KBM-7 (cell line): ENCODE data around the gene MALAT1.

ENCODE experiments used
- DNase-seq: peaks from one replicate; pipeline ENCODE4 v3.0.0-alpha.2; 2015
- in situ Hi-C: fragments of 300-500 bp; cut with MboI; formaldehyde crosslinking; loops from 2 replicates; pipeline ENCODE4 v1.14.3; 2020; ENCODE audit warnings: low sequenced_read_pairs, low pct_unique_long_range_greater_than_20kb, mixed read lengths

MALAT1 gene

DNA sequence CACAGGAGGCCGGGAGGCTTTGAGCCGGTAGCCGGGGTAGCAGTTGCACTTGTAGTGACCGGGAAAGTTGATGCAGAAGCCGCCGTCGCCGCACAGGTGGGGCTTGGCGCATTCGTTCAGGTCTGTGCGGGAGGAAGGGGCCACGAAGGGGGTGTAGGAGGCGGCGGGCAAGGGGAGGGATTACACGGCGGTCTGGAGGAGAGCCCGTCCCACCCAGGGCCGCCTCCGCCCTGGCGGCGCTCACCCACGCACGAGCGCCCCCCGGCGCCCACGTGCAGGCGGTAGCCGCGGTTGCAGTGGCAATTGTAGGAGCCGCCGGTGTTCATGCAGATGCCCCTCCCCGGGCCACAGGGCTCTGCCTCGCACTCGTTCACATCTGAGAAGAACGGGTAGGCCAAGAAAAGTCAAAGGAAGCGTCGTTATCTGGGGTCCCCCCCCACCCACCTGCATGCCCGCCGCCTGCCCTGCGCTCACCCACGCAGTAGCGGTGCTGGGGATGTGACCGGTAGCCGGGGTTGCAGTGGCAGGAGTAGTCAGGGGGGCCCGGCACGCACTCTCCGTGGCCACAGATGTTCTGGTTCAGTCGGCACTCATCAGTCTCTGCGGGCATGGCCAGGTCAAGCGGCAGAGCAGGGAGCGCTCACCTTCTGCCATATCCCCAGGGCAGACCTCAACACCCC lies 48.7 kb downstream of the MALAT1 start:
- DNase-seq = no peak

DNA sequence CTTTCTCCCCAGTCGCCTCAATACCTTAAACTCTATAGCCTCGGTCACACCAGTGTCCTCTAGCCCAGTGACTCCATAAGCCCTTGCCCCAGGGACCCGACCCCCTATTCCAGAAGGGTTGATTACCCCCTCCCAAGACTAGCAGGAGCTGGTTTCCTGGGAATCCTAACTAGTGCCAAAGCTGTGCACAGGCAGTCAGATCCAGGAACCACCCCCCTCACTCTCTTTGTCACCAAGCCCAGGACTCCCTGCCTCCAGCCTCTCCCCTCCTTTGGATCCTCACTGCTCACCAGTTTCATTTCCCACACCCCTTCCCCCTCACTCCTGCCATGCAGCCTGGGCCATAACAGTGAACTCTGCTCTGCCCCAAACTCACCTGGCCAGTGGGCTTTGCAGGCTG lies 49.5 kb downstream of the MALAT1 start:
- DNase-seq = no peak

More for the DNA sequence above, 48.7 kb downstream of the MALAT1 start:
- in situ Hi-C loops = no loop called here

DNA sequence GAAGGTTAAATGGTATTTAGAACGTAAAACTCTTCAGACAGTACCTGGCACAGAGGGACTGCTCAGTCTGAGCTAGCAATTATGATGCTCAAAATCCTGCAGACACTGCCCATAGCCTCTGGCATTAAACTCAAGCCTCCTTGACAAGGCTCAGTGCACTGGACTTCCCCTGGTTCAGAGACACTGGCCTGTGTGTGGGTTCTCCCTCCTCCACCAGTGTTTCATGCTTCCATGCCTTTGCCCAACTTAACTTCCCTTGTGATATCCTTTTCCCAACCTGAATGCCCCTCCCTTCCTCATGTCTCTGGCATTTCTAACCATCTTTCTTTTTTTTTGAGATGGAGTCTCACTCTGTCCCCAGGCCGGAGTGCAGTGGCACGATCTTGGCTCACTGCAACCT lies 50.3 kb downstream of the MALAT1 start:
- in situ Hi-C loops = no loop called here
- DNase-seq = no peak

More for the DNA sequence above, 49.5 kb downstream of the MALAT1 start:
- in situ Hi-C loops = no loop called here

DNA sequence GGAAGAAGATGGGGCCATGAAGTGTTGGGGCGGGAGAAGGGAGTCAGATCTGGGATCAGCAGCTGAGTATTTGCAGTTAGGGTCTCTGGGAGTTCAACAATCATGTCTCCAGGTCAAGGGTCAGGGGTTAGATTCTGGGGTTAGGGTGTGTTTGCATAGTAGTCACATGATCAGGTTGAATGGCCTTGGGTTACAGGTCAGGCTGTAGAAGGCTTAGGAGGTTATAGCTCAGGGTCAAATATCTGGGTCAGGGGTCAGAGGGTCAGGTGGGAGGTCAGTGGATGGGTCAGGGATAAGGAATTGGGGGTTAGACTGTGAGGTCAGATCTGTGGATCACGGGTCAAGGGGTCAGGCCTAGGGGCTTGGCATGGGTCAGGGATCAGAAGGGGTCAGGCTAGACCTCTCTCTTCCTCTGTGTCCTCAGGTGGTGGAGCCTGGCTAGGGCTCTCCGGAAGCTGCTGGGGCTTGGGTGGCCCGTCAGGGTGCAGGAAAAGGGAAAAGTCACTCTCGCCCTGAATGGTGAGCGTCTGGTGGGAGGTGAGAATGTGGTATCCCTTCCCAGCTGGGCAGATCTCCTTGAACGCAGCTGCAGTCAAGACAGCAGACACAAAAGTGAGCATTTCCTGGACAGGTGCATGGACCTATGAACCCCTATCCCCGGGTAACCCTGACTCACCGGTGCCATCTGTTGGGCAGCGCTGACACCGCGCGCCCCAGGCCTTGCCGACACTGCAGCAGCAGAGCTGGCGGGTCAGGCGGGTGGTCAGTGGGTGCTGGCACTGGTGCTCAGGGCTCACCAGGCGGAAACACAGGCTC lies 52.9 kb downstream of the MALAT1 start:
- in situ Hi-C loops = no loop called here
- DNase-seq = peak; percentile 61

DNA sequence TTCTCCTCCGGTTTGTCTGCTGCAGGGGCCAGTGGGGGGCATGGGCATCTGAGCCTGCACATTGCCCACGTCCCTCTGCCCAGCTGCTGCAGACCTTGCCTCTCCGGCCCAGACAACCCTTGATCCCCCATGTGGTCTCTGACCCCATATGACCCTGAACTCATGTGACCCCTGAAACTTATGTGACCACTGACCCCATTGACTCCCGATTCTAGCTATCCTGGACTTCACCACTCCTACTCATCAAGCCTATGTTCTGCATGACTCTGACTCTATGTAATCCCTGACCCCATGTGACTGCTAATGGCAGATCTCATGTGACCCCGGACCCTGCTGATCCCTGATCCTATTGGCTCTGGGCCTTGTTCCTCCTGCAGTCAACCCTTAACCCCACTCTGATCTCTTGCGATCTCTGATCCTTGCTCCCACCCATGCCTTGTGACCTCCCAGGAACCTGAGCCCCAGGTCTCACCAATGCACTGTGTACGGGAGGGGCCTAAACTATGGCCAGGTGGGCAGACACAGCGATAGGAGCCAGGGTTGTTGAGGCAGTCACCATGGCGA lies 53.6 kb downstream of the MALAT1 start:
- no peak for DNase-seq

DNA sequence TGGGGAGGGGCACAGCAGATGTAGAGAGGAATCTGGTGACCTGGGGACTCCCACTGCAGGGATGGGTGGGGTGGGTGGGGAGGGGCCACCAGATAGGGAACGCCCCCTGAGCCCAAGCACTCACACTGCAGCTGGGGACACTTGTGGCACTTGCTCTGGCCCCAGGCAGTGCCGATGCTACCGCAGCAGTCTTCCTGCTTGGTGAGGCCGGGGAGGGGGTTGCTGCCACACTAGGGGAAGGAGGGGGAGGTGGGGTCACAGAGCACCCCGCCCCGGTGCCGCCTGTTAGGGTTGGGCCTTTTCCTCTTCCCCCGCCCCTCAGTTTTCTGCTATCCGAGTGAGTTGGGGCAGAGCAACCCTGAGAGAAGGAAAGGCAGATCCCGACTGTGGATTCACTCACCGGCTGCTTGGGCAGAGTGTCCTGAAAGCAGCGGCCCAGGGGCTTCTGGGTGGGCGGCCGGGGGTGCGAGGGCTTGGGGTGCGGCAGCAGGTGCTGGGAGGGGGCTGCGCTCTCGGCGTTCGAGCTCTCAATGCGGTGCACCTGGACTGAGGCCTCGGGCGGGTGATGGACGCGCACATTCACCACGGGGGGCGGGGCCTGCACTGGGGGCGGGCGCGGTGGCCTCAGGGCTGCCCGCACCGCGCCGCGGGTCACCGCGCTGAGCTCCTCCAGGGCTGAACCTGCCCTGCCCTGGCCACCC lies 54.6 kb downstream of the MALAT1 start:
- no peak for DNase-seq
- in situ Hi-C loops = no loop called here

More for the DNA sequence above, 53.6 kb downstream of the MALAT1 start:
- in situ Hi-C loops = no loop called here

DNA sequence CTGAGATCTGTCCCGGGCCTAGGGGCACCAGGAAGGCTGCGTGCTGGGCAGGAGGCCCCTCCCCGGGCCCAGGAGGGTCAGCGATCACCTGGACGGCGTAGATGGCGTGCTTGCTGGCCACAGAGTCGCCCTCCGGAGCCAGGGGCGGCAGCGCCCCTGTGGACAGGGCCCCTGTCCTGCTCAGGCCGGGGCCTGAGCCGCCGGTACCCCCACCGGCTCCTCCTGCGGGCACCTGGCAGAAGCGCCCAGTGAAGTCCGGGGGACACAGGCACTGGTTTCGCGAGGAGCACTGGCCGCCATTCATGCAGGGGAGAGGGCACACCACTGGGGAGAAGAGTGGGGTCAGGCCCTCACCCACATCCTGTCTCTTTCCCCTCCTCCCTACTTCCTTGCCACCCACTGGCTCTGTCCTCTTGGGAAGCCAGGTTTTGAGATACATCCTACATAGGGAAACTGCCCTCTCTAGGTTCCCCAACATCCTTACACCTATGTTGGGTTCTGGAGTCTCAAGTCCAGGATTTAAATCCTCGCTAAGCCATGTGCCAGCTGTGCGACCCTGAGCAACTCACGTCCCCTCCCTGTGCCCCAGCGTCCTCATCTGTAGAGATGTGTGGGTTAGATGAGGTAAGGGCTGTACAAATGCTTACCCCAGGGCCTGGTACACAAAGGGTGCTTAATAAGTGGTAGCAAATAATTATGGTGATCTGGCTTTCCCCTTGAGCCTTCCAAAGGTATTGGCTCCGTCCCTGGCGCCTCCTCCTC lies 55.4 kb downstream of the MALAT1 start:
- in situ Hi-C loops = no loop called here
- no peak for DNase-seq

DNA sequence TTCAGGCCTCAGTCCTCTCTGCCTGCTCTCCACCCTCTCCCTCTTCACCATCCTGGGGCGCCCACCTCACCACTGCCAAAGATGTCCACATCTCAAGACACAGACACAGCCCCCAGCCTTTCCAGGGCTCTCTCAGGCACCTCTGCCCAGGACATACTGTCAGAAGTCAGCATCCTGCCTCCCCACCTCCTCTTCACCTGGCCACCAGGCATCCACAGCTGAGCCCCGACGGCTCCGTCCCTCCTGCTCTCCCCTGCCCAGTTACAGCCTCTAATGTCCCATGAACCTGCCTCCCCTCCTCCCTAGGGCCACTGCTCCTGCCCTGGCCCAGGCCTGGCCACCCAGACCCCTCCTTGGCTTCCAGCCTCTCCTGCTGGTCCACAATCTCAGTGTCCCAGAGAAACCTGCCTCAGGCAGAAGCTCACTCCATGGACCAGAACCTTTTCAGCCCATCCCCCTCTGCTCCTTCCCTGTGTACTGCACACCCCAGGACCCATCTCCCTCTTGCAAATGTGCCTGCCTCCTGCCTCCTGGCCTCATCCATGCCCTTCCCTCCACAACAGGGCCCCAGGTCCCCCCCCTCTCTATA lies 56.1 kb downstream of the MALAT1 start:
- DNase-seq = no peak
- in situ Hi-C loops = no loop called here

DNA sequence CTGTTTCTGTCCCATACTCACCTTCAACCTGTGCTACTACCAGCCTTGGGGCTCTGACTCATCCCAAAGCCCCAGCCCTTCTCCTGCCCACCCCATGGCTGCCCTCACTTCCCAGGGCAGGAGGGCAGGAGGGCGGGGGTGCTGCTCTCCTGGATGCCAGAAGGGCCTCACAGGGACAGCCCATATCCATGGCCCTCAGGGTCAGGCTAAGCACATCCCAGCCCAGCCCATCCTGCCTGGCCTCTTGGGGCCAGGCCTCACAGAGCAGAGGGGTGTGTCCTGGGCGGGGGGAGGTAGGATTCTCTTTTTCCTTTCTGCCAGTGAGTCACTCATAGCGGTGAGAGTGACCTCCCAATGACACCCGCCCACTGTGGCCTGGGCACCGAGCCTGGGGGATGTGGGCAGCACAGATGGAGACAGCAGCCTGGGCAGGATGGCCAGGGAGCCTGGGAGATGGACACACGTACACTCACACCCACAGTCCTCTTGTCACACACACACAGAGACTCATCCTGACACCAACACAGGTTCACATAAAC lies 56.9 kb downstream of the MALAT1 start:
- no peak for DNase-seq
- in situ Hi-C loops = no loop called here
